ENCODE results near the gene TMPRSS12.

Gene TMPRSS12

GRCh38 chr12:50922820-50923219 lies 80.1 kb downstream of the TMPRSS12 start:
- in situ Hi-C loops (cut with HindIII; ENCODE audit: low sequenced_read_pairs), result loop anchor here (5.0 kb wide), 2 partner anchors 61 to 99 kb away; no protein-coding TSS in a partner anchor
- no peak for DNase-seq (ENCODE audit: low read depth)
- TF ChIP-seq CTCF (IDR thresholded peaks at IDR 0.05; ENCODE audit: low read depth, low read length, missing control alignments), result no peak
- H3K4me3 ChIP-seq (ENCODE audit: low read depth, low read length), result no peak overlapping the region

GRCh38 chr12:50923361-50924130 lies 80.8 kb downstream of the TMPRSS12 start:
- no peak overlapping the region for H3K4me3 ChIP-seq (ENCODE audit: low read depth, low read length)

GRCh38 chr12:50924131-50924438 lies 81.4 kb downstream of the TMPRSS12 start:
- in situ Hi-C loops (cut with HindIII; ENCODE audit: low sequenced_read_pairs), result loop anchor here (5.0 kb wide), 2 partner anchors 62 to 98 kb away; no protein-coding TSS in a partner anchor
- peak overlapping the region; percentile 62 for H3K4me3 ChIP-seq (ENCODE audit: low read depth, low read length)
- no peak for TF ChIP-seq CTCF (IDR thresholded peaks at IDR 0.05; ENCODE audit: low read depth, low read length, missing control alignments)
- no peak for DNase-seq (ENCODE audit: low read depth)

More at GRCh38 chr12:50923361-50924130, 80.8 kb downstream of the TMPRSS12 start:
- DNase-seq (ENCODE audit: low read depth), result no peak
- no peak for TF ChIP-seq CTCF (IDR thresholded peaks at IDR 0.05; ENCODE audit: low read depth, low read length, missing control alignments)
- in situ Hi-C loops (cut with HindIII; ENCODE audit: low sequenced_read_pairs), result loop anchor here (5.0 kb wide), 2 partner anchors 61 to 99 kb away; no protein-coding TSS in a partner anchor

DNA sequence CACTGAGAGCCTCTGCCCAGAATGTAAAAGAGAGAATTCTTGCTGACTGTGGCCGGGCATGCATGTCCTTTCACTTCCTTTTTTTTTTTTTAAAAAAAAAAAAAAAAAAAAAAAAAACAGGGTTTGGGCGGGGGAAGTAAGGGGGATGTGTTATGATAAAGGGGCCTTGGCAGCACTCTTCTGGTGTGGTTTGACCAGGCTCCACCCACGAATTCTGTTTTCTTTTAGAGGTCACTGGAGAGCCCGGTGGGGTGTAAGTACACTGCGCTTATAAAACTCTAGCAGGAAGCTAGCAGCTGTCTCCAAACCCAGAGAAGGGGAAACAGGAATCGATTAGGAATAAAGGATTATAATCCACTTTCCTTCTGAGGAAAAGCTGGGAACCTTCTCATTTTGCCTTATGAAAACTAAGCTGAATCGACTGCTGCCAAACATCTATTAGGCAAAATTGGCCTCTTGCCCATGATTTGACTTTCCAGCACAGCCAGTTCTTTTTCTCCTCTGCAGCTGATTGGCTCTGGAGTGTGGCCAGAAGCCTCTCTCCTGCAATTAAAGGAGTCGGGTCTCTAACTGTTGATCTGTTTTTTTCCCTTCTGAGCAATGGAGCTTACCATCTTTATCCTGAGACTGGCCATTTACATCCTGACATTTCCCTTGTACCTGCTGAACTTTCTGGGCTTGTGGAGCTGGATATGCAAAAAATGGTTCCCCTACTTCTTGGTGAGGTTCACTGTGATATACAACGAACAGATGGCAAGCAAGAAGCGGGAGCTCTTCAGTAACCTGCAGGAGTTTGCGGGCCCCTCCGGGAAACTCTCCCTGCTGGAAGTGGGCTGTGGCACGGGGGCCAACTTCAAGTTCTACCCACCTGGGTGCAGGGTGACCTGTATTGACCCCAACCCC lies 82.0 kb downstream of the TMPRSS12 start:
- in situ Hi-C loops (cut with HindIII; ENCODE audit: low sequenced_read_pairs), result loop anchor here (5.0 kb wide), 2 partner anchors 62 to 98 kb away; no protein-coding TSS in a partner anchor
- DNase-seq (ENCODE audit: low read depth), result peak; percentile 94
- TF ChIP-seq CTCF (IDR thresholded peaks at IDR 0.05; ENCODE audit: low read depth, low read length, missing control alignments), result no peak
- peak overlapping the region; percentile 62 for H3K4me3 ChIP-seq (ENCODE audit: low read depth, low read length)

- in situ Hi-C loops (cut with HindIII; ENCODE audit: low sequenced_read_pairs), result no loop called here
- peak overlapping the region; percentile 62 for H3K4me3 ChIP-seq (ENCODE audit: low read depth, low read length)
Measured at GRCh38 chr12:50925342-50925651, 82.6 kb downstream of the TMPRSS12 start.

More at GRCh38 chr12:50925342-50925651, 82.6 kb downstream of the TMPRSS12 start:
- TF ChIP-seq CTCF (IDR thresholded peaks at IDR 0.05; ENCODE audit: low read depth, low read length, missing control alignments), result no peak
- DNase-seq (ENCODE audit: low read depth), result no peak
